NCI-H345 treated with DMSO at 0.1 percent for 48 hours (cell line): Measurements from ENCODE around the gene PDPK1.
"Not testable (repeated sequence)": the region's sequence is repeated elsewhere in the genome, so short reads cannot be mapped to it uniquely, and the experiment has no call there.

Source experiments
- DNase-seq: peaks from one replicate; lab custom pipeline; 2025; ENCODE audit not compliant: unreplicated experiment; lab: John Stamatoyannopoulos, UW

Gene PDPK1

GRCh38 chr16:2586241-2586640 lies 48.4 kb downstream of the PDPK1 start:
- DNase-seq: no peak

- DNase-seq: no peak
Observed at GRCh38 chr16:2586901-2587480, 49.2 kb downstream of the PDPK1 start.

- no peak for DNase-seq
Observed at GRCh38 chr16:2587891-2588565, 50.2 kb downstream of the PDPK1 start.

- no peak for DNase-seq
Observed at GRCh38 chr16:2591476-2592240, 53.8 kb downstream of the PDPK1 start.

GRCh38 chr16:2592786-2593185 lies 55.0 kb downstream of the PDPK1 start:
- no peak for DNase-seq

- no peak for DNase-seq
Observed at GRCh38 chr16:2595393-2596205, 57.8 kb downstream of the PDPK1 start.

GRCh38 chr16:2596747-2597559 lies 59.1 kb downstream of the PDPK1 start:
- DNase-seq: no peak

- no peak for DNase-seq
Observed at GRCh38 chr16:2597560-2597902, 59.7 kb downstream of the PDPK1 start.

GRCh38 chr16:2598133-2598641 lies 60.4 kb downstream of the PDPK1 start:
- no peak for DNase-seq

- no peak for DNase-seq
Observed at GRCh38 chr16:2598723-2599122, 60.9 kb downstream of the PDPK1 start.

- not testable (repeated sequence) for DNase-seq
Observed at GRCh38 chr16:2599165-2599564, 61.3 kb downstream of the PDPK1 start.

- not testable (repeated sequence) for DNase-seq
Observed at GRCh38 chr16:2599785-2600184, 62.0 kb downstream of the PDPK1 start.

GRCh38 chr16:2601301-2602025 lies 63.6 kb downstream of the PDPK1 start:
- DNase-seq: not testable (repeated sequence)

- not testable (repeated sequence) for DNase-seq
Observed at GRCh38 chr16:2602175-2602574, 64.4 kb downstream of the PDPK1 start.

GRCh38 chr16:2603165-2604015 lies 65.6 kb downstream of the PDPK1 start:
- DNase-seq: peak; percentile 93

- DNase-seq: not testable (repeated sequence)
Observed at GRCh38 chr16:2604016-2604369, 66.2 kb downstream of the PDPK1 start.

- not testable (repeated sequence) for DNase-seq
Observed at GRCh38 chr16:2606820-2607219, 69.0 kb downstream of the PDPK1 start.

GRCh38 chr16:2609345-2609744 lies 71.5 kb downstream of the PDPK1 start:
- DNase-seq: not testable (repeated sequence)
